Stimulated activated CD8-positive, alpha-beta memory T cell treated with anti-CD3 and anti-CD28 coated beads, Interleukin-12 subunit alpha, Interleukin-12 subunit beta, amount 100 ng/mL, for 1 hour (primary cell): ENCODE results near the gene ARMC10.
A peak's percentile ranks its signal among the peaks of the same experiment; 100 is the strongest.
"Not testable (repeated sequence)": the region's sequence is repeated elsewhere in the genome, so short reads cannot be mapped to it uniquely, and the experiment has no call there.

ENCODE experiments used
- DNase-seq: peaks from one replicate; pipeline ENCODE4 v3.0.0-alpha.2; 2020; ENCODE audit warnings: low read depth

The ARMC10 gene

GRCh38 chr7:103074519-103075336 lies at the start of gene ARMC10, which contains the start of gene FBXL13:
Gene ARMC10, plus strand, starts transcription at chr7:103075140. Its CDS starts 133 bp downstream, at chr7:103075273.
Gene FBXL13, minus strand, starts transcription at chr7:103074796.
- peak; percentile 82 for DNase-seq

- no peak for DNase-seq
Observed at GRCh38 chr7:103025341-103025740, 49.6 kb upstream of the ARMC10 start.

DNA sequence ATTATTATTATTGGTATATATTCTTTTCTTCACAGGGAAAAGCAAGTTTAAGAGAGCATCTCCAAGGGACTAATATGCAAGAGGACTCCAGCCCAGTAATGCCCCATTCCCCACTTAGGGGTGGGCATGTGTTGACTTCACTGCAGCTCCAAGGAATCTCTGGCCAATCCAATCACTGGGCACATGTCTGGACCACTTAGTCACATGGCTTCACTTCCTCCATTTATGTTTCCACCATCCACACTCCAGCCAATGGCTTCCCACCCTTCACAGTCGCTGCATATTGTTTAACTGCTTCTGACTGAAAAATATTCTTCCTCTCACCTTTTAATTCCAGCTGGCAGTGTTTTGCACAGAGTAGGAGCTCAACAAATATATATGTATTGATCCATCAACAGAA lies 43.9 kb upstream of the ARMC10 start:
- DNase-seq: no peak

GRCh38 chr7:103031781-103032180 lies 43.2 kb upstream of the ARMC10 start:
- DNase-seq: no peak

DNA sequence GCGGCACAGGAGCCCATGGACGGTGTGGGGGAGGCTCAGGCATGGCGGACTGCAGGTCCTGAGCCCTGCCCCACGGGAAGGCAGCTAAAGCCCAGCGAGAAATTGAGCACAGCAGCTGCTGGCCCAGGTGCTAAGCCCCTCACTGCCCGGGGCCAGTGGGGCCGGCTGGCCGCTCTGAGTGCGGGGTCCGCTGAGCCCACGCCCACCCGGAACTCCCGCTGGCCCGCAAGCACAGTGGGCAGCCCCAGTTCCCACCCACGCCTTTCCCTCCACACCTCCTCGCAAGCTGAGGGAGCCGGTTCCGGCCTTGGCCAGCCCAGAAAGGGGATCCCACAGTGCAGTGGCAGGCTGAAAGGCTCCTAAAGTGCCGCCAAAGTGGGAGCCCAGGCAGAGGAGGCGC lies 40.6 kb upstream of the ARMC10 start:
- not testable (repeated sequence) for DNase-seq

- DNase-seq: no peak
Observed at GRCh38 chr7:103037476-103037822, 37.5 kb upstream of the ARMC10 start.

DNA sequence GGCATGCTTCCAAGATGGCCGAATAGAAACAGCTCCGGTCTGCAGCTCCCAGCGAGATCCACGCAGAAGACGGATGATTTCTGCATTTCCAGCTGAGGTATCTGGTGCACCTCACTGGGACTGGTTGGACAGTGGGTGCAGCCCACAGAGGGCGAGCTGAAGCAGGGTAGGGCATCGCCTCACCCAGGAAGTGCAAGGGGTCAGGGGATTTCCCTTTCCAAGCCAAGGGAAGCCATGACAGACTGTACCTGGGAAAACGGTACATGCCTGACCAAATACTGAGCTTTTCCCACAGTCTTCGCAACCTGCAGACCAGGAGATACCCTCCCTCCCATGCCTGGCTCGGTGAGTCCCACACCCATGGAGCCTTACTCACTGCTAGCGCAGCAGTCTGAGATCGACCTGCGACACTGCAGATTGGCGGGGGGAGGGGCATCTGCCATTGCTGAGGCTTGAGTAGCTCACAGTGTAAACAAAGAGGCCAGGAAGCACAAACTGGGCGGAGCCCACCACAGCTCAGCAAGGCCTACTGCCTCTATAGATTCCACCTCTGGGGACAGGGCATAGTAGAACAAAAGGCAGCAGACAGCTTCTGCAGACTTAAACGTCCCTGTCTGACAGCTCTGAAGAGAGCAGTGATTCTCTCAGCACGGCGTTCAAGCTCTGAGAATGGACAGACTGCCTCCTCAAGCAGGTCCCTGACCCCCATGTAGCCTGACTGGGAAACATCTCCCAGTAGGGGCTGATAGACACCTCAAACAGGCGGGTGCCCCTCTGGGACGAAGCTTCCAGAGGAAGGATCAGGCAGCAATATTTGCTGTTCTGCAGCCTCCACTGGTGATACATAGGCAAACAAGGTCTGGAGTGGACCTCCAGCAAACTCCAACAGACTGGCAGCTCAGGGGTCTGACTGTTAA lies 36.9 kb upstream of the ARMC10 start:
- not testable (repeated sequence) for DNase-seq

- DNase-seq: not testable (repeated sequence)
Observed at GRCh38 chr7:103041815-103042214, 33.1 kb upstream of the ARMC10 start.

DNA sequence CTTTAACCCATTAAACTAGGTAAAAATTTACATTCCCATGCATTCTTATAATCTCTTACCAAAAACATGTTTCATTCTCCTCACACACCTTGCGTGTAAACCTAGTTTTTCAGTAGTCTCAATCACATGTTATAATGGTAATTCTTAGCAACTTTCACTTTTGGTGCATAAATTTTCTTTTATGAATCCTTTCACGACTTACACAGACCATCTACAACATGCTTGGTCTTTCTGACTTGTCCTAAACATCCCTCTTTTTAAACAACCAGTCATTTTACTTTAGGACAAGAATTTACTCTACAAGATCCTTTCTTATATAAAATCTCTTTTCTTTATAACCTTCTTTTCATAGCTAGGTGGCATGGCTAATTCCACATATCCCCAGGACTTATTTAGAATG lies 26.1 kb upstream of the ARMC10 start:
- no peak for DNase-seq

DNA sequence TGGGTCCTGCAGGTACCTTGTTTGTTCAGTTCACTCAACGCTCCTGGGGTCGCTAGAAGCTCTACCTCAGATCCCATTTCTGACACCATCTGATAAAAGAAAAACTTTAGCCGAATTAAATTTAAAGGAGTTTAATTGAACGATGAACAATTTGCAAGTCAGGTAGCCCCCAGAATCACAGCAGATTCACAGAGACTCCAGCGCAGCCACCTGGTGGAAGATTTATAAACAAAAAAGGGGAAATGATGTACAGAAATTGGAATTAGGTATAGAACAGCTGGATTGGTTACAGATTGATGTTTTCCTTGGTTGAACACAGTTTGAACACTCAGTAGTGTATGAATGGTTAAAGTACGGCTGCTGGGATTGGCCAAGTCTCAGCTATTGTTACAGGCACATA lies 23.4 kb upstream of the ARMC10 start:
- no peak for DNase-seq

GRCh38 chr7:103056006-103056405 lies 18.9 kb upstream of the ARMC10 start:
- DNase-seq: not testable (repeated sequence)

DNA sequence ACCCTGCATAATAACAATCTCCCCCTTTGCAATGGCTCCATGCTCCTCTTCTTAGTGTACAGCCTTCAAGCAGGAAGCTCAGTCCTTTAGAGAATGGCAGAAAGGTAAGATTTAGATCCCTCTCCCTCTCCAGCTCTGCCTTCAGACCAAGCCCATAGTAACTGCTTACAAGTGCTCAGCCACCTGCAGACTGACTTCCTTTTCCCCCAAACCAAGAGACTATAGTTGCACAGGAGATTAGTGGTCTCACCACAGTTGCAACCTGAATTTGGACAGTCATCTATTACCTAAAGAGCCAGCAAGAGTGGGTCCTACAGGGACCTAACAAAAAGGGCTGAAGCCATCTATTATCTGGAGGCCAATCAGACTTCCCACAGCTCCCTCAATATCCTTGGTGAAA lies 16.8 kb upstream of the ARMC10 start:
- DNase-seq: no peak

GRCh38 chr7:103059471-103059870 lies 15.5 kb upstream of the ARMC10 start:
- DNase-seq: no peak

DNA sequence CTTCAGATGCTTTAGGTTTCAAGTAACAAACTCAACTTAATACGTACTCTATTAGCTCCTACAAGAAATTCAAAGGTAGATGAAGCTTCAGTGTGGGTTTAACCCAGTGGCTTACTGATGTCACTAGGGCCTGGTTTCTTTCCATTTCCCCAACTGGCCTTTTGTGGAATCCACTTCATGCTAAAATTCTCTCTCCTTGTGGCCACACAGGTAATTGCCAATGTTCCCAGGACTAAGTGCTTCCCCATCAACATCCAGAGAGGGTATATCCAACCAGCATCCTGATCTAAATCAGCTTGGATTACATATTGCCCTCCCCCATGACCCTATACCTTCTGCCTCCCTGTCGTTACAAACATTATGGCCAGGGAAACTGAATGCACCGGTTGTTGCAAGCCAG lies 11.0 kb upstream of the ARMC10 start:
- DNase-seq: no peak

DNA sequence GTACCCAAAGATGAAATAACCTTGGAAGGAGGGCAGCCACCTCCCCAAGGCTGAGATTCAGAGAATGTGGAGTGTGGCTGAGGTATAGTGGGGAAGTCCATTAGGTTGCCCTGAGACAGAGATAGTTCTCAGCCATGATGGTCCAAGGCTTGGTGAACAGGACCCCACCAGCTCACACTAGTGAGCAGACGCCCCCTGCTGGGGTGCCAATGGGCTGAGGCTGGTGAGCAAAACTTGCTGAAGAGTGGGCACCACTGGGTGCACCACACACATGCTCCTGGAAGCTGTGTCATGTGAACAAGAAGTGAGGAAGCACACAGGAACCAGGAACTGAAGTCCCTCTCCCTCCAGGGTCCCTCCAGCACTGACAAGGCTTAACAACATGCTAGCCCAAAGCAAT lies 9.3 kb upstream of the ARMC10 start:
- DNase-seq: peak; percentile 15

- no peak for DNase-seq
Observed at GRCh38 chr7:103068414-103069403, 6.2 kb upstream of the ARMC10 start.

DNA sequence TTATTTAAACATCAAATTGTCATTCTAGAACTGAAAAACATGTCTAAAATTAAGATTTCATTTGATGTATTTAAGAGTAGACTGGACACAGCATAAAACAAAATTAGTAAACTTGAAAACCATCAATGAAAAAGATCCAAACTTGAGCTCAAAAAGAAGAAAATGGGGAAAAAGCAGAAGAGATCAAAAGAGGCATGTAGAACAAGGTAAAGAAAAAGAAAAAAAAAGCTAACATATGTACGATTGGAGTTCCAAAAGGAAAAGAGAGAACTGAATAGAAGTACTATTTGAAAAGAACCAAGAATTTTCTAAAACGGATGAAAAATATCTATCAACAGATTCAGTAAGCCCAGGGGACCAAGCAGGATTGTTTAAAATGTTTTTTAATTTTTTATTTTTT lies 3.9 kb upstream of the ARMC10 start:
- DNase-seq: no peak

GRCh38 chr7:103073989-103074518 lies 886 bp upstream of the ARMC10 start:
- no peak for DNase-seq

DNA sequence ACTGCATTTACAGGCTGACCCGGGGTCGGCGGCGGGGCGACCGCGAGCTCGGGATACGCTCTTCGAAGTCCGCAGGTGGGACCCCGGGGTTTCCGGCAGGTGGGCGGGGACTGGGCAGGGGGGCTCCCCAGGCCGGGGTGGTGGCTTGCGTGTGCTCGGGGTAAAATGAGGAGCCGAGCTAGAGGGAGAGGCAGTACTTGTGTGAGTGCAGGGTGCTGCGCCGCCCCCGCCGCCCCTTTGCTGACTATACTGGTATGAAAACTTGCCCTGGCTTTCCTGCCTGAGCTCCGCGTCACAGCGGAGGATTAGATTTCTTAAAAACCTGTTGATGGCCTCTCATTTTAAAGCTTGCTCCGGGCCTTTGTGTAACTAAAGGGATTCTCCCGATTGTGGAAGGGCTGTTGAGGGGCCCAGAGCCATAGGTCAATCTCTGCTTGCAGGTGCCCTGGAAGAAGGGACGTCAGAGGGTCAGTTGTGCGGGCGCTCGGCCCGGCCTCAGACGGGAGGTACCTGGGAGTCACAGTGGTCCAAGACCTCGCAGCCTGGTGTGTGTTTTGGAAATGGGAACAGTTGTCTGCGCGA lies 488 bp downstream of the ARMC10 start:
- DNase-seq: peak; percentile 45

DNA sequence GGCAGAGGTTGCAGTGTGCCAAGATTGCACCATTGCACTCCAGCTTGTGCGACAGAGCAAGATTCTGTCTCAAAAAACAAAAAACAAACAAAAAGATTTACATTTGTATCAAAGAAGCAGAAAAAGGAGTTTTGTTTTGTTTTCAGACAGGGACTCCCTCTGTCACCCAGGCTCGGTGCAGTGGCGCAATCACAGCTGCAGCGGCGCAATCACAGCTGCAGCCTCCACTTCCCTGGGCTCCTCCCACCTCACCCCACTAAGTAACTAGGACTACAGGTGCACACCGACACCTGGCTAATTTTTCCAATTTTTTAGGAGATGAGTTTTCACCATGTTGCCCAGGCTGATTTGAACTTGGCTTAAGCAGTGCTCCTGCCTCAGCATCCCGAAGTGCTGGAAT lies 1.8 kb downstream of the ARMC10 start:
- no peak for DNase-seq

GRCh38 chr7:103077318-103077717 lies 2.4 kb downstream of the ARMC10 start:
- no peak for DNase-seq
